Measurements from ENCODE around the gene SLC9A4.
A peak's percentile ranks its signal among the peaks of the same experiment; 100 is the strongest.

Gene SLC9A4, protein sequence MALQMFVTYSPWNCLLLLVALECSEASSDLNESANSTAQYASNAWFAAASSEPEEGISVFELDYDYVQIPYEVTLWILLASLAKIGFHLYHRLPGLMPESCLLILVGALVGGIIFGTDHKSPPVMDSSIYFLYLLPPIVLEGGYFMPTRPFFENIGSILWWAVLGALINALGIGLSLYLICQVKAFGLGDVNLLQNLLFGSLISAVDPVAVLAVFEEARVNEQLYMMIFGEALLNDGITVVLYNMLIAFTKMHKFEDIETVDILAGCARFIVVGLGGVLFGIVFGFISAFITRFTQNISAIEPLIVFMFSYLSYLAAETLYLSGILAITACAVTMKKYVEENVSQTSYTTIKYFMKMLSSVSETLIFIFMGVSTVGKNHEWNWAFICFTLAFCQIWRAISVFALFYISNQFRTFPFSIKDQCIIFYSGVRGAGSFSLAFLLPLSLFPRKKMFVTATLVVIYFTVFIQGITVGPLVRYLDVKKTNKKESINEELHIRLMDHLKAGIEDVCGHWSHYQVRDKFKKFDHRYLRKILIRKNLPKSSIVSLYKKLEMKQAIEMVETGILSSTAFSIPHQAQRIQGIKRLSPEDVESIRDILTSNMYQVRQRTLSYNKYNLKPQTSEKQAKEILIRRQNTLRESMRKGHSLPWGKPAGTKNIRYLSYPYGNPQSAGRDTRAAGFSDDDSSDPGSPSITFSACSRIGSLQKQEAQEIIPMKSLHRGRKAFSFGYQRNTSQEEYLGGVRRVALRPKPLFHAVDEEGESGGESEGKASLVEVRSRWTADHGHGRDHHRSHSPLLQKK

DNA sequence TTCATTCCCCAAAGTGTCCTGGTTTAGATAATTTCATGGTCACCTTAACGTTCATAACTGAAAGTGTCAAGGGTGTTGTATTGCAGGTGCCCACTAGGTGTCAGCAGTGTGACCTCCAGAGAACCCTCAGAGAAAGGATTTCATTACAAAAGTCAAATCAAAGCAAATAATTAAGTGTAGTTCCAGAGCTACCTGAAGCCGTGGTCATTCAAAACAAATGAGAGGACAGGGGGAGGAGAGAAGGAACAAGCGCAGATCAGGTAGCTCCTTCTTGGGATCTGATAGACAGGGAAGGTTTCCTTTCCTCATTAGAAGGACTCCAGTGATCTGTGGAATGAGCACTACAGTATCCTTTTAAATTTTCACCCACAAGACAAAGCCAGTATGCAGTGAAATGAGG, at the start of gene SLC9A4:
SLC9A4 (plus strand) TSS at position 207 of the 400 bp plus-strand sequence. CDS start 534 bp downstream, outside the sequence.
- DNase-seq: peak; percentile 49

DNA sequence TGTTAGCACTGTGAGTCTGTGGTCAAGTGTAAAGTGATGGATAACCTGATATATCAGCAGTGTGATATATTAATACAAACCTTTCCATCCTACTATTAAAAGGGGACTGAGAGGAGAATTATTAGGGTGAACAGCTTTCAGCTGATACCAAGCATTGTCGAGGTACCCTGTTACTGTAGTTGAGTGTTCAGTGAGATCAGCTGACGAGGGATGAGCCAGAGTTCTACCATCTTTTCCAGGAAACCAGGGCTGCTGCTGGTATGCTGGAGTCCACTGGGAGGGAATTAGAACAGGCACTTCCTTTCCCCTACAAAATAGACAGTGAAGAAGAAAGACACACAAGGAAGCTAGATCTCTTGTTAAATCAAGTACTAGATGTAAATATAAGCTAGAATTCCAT, 49.7 kb upstream of the SLC9A4 start:
- DNase-seq: no peak

DNA sequence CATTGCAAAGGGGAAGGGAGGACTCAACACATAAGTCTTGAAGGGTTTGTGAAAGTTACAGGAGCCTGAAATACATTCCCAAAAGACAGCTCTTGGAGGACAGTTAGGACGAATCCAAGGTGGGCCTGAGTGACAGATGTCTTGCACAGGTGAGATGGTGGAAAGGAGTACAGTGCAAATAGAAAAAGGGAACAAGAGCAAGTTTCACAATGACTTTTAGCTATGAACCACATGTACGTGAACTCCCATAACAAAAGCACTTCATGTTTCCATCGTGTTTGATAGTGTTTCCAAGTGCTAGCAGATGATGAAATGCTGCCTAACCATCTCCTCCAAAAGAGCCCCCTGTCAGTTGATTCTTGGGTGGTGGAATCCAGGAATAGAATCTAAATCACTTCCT, 48.3 kb upstream of the SLC9A4 start:
- DNase-seq: no peak

DNA sequence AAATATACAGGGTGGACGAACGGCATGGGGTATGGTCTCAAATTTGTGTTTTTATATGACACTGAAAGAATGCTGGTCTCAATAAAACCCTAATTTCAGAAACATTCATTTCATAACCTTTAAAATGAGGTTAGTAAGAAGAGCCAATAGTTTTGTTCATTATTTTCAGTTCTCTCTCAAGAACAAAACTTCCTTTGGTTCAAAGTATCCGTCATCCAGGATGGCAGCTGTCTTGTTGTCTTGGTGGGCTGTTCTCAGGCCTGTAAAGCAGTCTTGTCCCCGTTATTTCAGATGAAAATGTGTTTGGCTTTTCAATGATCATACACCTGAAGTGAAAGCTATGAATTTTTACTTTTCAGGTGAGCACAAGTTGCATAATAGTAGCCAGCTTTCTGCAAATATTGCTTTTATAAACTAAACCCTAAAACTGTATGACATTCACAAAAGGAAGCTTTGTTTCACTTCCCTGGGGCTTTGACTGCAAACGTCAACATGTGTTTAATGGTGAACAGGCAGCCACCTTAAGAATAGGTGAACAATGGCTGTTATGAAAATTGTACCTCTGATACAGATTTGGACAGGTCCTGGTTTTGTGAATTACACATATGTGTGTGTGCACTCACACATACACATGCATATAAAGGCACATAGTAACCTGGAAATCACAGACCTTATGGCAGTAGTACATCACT, 47.4 kb upstream of the SLC9A4 start:
- DNase-seq: no peak

DNA sequence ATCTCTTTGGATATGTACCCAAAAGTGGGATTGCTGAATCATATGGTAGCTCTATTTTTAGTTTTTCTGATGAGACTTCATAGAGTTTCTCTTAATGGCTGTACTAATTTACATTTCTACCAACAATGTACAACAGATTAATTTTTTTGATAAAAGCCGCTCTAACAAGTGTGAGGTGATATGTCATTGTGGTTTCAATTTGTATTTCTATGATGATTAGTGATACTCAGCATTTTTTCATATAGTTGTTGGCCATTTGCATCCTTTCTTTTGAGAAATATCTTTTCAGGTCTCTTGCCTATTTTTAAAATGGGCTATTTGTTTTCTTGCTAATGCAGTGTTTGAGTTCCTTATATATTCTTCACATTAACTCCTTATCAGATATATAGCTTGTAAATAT, 45.8 kb upstream of the SLC9A4 start:
- no peak for DNase-seq

DNA sequence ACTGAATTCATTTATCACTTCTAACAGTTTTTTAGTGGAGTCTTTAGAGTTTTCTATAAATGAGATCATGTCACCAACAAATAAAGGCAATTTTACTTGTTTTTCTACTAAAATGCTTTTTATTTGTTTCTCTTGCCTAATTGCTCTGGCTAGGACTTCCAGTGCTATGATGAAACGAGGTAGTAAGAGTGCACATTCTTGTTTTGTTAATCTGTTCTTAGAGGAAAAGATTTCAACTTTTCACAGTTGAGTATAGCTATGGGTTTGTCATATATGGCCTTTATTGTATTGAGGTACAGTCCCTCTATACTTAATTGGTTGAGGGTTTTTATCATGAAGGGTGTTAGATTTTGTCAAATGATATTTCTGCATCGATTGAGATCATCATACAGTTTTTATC, 44.5 kb upstream of the SLC9A4 start:
- no peak for DNase-seq

DNA sequence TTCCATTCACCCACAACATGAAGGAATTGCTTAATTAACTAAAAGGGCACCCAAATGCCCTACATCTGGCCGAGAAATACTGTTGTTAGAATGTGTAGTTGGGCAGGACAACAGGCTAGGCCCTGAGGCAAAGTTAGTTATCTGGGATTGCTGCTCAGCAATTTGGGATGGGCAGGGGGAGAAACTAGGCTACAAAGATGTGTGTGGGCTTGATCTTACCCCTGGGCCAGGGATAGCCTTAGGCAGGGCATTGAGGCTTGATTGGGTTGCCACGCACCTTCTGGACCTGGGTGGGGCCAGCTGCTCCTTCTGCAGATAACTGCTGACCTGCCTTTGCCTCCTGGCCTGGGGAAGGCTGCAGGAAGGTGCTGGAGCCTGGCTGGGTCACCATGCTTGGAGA, 40.6 kb upstream of the SLC9A4 start:
- no peak for DNase-seq

DNA sequence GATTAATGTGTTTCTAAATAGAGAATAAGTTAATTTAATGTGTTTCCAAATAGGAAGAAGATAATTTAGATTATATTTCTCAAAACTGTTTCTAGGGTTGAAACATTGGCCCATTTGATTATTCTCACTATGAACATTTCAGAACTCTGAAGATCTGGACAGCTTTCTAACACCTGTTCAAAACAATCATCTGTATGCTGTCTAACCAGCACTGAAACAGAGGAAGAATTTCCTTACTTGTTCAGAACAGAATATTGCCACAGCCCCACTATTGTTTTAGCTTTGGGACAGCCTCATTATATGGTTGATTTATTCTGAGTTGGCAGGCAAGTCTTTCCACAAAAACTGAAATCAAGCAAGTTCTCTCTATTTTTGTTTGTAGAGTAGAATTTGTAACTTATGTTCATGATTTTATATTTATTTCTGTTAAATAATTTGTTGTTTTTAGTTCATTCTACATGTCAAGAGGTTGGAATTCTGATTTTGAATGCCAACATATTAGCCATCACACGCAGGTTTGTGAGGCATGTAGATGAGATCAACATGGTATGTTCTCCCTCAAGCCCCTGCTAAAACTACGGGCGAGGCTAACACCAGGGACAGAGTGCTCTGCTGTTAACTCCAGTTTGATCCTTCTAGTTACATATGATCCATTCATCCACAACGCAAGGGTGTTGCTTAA, 38.9 kb upstream of the SLC9A4 start:
- DNase-seq: no peak

DNA sequence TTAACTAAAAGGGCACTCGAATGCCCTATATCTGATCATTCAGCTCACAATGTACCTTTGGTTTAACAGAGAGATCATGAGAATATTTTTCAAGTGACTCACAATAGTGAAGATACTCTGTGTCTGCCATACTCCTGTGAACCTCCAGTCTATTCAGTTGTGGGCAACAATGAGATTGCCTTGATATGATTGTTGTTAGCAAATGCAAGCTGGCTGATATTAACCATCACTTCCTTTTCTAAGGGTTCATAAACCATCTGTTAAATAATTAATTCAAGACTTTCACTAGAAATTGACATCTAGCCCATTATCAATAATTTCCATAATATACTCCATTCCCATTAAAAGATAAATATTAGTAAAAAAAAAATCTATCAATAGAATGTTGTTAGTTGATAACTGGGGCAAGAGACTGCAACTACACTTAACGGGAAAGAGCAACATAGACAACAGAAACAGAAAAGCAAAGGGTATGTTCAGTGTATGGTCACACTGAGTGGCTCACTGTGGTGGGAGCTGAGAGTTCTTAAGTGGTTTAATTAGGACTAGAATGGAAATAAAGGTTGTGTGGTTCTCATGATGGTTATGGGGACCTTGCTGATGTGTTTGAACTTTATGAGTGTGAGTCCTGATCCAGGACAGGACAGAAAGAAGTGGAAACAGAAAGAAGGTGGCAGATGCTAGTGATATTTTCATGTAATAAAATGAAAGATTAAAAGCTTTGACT, 38.2 kb upstream of the SLC9A4 start:
- DNase-seq: no peak

DNA sequence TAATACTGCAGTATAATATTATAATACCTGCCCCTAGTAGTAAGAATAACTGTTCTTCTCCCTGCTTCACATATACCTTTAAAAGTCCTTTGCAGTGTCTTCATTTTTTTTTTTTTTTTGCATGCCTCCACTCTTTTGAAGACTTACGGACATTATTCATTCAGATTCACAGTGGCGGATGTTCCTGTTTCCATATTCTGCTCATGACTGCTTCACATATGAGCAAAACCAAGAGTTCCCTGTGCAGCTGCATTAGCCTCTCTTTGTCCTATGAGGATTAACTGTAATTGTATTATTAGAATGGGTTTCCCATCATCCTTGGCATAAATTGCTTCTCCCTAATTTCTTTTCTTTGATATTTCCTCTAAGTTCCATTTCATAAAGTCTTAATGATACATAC, 37.3 kb upstream of the SLC9A4 start:
- no peak for DNase-seq

DNA sequence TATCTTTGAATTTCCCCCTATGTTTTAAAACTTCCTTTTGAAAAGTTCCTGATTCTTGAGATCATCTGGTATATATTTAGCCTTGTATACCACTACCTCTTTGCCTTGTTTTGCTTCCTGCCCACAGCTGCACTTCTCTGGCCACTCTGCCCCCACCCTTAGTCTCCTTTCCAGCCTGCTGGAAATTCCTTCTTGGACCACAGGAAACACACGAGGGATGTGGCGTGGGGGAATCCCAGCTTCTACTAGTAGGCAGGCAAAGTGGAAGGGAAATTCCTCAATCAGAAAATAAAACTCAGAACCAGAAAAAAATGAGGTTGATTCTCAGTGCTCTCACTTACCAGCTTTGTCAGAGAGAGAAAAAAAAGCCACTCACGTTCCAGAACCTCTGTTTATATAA, 36.7 kb upstream of the SLC9A4 start:
- peak; percentile 20 for DNase-seq

DNA sequence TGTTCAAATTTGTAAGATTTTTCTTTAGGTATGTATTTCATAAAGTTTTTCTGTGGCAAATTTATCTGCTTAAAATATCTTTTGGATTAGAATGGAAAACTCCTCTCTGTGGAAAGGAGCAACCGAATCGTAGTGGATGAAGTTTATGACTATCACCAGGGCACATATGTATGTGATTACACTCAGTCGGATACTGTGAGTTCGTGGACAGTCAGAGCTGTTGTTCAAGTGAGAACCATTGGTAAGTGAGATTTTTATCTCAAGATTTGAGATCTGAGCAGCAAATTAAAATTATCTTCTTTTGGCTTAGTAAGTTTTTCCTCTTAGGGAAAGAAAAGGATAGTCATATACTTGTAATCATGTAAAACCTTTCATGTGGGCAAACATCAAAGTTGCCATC, 35.9 kb upstream of the SLC9A4 start:
- DNase-seq: no peak

DNA sequence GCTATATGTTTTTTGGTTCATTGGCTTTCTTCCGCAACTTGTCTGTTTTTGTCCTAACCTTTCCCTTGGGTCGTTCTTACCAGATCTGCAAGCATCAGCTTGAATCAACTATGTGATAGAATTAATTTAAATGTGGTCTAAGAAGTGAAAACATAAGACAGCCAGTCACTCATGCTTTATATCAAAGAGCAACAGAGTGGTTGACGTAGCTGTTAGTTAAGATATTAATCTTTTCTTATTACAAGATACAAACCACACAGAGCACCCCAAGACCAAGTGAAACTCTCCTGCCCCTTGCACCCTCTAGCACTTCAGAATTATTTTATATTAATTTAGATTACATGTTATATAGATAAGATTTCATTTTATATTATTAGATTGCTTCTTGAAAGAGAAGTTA, 34.9 kb upstream of the SLC9A4 start:
- DNase-seq: no peak

DNA sequence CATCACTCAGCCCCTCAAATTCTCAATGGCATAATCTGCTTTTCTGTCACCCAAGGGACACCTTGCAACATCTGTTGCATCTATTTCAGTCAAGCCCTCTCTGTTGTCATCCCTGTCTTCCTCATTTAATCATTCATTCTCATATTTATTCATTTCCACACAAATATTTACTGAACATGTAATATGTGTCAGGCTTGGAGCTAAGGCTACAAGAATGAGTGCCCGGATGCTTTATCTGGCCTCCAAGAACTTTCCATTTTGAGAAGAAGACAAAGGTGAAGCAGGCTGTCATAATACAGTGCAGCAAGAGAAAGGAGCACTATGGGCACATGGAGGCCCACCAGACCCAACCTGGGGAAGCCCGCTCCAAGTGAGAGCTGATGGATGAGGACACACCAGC, 34.4 kb upstream of the SLC9A4 start:
- DNase-seq: no peak

DNA sequence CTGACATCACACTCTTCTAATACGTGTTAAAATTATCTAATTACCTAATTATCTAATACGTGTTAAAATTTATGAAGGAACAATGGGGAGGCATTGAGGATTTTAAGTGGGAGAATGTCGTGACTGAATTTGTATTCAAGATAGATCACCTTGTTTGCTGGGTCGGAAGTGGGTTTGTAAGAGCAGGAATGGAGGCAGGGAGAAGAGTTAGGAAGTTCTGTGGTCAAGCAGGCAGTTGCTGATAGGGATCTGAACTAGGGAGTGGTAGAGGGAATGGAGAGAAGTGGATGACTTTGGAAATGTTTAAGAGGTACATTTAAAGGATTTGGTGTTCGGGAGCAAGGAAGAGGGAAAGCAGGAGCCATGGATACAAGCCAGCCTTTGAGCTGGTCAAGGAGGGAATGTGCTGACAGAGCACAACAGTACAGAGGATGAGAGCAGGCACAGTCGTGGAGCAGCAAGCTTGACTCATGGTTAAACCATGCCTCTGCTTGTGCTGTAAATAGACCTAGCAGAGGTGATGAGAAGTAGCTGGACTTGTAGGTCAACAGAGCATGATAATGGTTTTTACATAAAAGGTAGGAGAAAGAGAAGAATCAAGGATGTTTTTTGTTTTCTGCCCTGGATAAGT, 33.8 kb upstream of the SLC9A4 start:
- DNase-seq: no peak

DNA sequence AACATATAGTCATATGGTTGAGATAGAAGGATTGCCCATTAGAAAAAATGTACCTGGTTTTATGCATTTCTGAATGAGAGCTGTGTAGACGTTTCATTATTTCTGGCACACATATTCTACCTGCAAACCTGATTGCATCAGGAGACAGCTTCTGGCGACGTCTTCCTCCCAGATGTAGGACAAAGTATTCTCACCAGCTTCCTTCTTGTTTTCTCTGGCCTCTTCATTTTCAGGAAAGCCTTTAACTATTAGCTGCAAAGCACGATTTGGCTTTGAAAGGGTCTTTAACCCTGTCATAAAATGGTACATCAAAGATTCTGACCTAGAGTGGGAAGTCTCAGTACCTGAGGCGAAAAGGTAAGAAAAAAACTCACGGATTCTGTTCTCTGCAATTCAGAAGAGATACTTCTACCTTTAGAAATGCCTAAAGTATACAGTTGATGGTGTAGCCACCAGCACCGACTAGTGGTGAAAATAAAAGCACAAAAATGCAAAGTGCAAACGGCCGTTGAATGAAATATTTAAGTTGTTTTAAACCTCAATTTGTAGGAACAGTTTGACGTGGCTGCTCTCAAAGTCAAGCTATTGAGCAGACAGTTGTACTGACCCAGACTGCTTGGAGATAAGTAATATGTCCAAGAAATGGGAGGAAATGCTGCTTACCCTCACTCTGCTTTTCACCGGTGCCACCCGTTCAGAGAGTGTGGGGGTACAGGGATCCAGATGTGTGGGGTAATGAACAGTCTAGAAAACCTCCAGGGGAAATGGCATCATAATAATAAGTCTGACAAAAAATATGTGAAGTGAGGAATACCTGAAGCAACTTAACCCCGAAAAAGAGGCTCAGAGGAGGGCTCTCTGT, 29.8 kb upstream of the SLC9A4 start:
- peak; percentile 42 for DNase-seq

DNA sequence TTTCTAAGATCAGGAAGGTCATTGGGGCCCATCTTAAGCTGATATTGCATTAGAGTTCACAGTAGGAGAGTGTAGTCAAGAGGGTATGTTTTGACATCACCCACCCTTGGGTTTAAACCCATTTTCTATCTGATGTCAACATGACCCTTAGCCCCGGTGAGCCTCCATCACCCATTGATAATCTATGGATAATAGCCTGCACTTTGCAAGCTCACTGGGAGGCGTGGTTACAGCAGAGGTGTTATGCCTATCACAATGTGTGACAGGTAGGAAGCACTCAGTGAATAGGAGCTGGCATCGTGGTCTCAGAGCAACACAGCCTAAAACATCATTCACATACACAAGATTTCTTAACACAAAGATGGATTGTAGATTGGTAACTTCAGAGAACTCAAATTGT, 28.8 kb upstream of the SLC9A4 start:
- no peak for DNase-seq

DNA sequence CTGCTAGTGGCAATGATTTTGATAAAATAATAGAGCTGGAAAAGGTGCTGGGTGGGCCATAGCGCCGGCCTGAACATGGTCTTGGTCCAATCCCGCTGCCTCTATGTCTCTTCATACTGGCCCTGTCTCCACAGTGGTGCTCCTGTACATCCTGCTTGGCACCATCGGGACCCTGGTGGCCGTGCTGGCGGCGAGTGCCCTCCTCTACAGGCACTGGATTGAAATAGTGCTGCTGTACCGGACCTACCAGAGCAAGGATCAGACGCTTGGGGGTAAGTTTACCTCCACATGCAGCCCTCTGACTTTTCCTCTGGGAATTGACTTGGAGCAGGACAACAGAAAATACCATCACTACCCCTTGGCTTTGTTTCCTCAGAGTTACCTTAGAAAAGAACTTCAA, 26.1 kb upstream of the SLC9A4 start:
- DNase-seq: no peak

DNA sequence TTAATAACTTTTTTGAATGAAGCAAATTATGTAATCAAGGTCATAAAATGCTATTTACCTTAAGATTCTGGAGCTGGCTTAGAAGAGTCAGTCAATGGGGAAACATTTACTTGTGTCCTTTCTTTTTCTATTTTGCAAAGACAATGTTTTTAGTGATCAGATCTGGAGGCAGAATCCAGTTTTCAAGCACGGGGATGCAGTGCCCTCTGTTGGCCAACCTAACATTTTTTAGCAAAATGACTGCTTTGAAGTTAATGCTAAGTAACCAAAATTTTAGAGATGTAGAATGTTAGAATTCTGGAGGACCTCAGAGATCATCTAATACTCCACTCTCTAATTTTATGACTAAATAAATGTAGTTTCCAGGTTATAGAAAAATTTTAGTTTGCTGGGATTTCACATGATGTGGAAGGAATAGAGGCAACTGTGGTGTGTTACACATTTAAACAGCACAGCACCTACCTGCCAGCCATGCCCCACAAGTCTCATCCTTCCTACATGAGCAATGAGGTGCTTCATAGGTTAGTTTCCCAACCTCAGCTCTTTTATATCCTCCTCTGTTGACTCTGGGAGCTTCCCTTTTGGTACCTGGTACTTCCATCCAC, 23.6 kb upstream of the SLC9A4 start:
- DNase-seq: peak; percentile 62

DNA sequence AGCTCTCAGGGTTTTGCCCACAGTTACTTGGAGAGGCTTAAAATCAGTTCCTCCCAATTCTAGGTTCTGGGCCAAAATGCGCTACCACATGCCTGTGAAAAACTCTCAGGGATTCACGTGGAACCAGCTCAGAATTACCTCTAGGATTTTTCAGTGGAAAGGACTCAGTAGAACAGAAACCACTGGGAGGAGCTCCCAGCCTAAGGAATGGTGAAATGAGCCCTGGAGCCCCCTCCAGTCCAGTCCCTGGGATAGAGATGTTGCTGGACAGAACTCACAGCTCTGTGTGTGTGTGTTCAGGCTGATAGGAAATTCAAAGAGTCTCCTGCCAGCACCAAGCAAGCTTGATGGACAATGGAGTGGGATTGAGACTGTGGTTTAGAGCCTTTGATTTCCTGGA, 21.1 kb upstream of the SLC9A4 start:
- no peak for DNase-seq

DNA sequence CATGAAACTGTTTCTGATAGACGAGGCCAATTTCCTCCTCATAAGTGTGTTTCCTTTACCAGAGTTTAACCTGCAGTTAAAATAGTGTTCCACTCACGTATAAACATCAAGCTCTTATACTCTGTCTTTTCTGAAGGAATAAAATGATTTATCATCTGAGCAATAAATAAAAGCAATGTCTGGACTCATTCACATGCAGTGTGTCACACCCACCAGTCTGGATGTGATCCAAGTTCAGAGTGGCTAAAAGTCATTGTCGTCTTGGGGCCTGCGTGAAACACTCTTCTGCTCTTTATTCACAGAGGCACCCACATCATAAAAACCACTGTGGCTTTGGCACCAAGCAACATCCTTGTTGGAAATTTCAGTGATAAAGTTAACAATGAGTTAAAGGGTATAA, 19.5 kb upstream of the SLC9A4 start:
- DNase-seq: no peak
